T-helper 2 cell treated with Interferon-gamma antibody and Interleukin-4, amounts not matched to agents 100 ng/mL and 5 ng/mL, for 36 hours (primary cell): Measurements from ENCODE around the gene RHBDL1. TPM values are rescaled to one million over a fixed set of nuclear protein-coding genes. Genes with fewer than 3 reads are reported as not detected.
"Not testable (repeated sequence)": the region's sequence is repeated elsewhere in the genome, so short reads cannot be mapped to it uniquely, and the experiment has no call there.

Source experiments
- intact Hi-C: fragments of 100-400 bp; cut with micrococcal nuclease; formaldehyde crosslinking; loops from one replicate; pipeline ENCODE4 v1.15.1; 2023
- total RNA-seq: library from RNA; stranded (reverse); gene quantifications from 2 replicates; pipeline ENCODE4 v1.2.3, GENCODE V29; 2022

RHBDL1 gene
- total RNA-seq, 1 donor from 2014 or later = 0.91 TPM

DNA sequence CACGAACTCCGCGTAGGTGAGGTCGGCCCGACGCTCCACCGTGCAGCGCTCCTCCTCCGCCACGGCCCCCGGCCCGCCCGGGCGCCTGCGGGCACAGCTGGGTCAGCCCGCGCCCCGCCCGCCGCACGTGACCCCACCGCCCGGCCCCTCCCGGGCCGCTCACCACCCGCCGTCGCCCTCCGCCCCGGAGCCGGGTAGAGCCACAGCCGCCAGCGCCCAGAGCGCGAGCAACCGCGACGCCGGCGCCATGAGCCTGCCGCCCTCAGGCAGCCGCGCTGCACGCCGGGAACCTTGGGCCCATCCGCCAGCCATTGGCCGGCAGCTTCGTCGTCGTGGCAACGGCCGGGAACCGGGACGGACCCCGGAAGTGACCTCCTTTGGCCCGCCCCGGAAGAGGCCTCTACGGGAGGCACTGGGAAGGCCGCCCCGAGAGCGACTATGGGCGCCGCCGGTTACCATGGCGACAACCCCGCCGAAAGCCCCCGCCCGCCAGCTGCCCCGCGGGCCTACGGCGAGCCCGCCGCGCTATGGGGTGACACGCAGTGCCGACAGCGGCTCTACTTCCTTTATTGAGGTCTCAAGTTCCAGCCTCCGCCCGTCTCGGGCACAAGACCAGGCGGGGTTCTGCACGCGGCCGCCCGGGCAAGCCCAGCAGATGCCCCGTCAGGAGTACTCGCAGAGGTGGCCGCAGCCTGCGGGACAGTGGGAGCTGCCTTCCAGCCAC is 8.8 kb downstream of the RHBDL1 start, which contains the start of gene JMJD8:
Gene JMJD8 (minus strand): TSS at position 264 of the 724 bp plus-strand sequence. CDS start 15 bp downstream, at position 249.
- intact Hi-C loops = loop anchor here (1.0 kb wide), 1 partner anchor 48 kb away; the partner anchor contains the start of gene METTL26

DNA sequence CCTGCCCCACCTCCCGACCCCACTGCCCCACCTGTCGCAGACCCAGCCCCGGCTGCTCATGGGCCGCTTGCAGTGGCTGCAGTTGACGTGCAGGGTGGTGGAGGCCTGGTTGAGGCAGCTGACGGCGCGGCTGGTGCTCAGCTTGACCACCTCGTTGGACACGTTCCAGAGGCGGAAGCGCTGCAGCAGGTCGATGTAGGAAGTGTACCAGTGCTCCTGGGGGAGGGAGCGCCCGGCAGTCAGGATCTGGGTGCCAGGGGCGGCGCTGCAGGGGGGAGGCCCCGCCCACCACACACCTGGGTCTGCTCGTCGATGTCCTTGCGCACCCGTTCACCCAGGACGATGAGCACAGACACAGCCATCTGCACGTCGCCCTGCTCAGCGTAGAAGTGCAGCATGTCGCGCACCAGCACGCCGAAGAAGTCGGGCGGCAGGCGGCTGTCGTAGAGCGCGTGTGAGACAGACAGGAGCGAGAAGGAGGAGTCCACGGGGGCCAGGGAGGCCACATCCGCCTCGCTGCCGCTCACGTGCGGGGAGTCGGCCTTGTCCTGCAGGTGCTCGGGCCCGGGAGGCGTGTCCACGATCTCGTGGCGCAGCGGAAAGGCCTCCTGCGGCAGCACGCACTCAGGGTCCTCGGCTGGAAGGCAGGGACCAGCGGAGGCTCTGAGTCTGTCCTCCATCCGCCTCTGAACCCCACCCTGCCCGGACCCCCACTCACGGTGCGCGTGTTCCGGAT is 9.7 kb downstream of the RHBDL1 start:
- intact Hi-C loops = loop anchor here (1.0 kb wide), 1 partner anchor 49 kb away; the partner anchor contains the start of gene METTL26

GRCh38 chr16:685967-686366 is 10.5 kb downstream of the RHBDL1 start:
- intact Hi-C loops = no loop called here

GRCh38 chr16:686459-687260 is 11.2 kb downstream of the RHBDL1 start:
- intact Hi-C loops = no loop called here

- intact Hi-C loops = no loop called here
Observed at GRCh38 chr16:687499-687898, 12.0 kb downstream of the RHBDL1 start.

GRCh38 chr16:689175-689897 is 13.9 kb downstream of the RHBDL1 start:
- intact Hi-C loops = no loop called here

GRCh38 chr16:691242-691641 is 15.8 kb downstream of the RHBDL1 start:
- intact Hi-C loops = not testable (repeated sequence)

- intact Hi-C loops = no loop called here
Observed at GRCh38 chr16:692356-693108, 17.1 kb downstream of the RHBDL1 start.

DNA sequence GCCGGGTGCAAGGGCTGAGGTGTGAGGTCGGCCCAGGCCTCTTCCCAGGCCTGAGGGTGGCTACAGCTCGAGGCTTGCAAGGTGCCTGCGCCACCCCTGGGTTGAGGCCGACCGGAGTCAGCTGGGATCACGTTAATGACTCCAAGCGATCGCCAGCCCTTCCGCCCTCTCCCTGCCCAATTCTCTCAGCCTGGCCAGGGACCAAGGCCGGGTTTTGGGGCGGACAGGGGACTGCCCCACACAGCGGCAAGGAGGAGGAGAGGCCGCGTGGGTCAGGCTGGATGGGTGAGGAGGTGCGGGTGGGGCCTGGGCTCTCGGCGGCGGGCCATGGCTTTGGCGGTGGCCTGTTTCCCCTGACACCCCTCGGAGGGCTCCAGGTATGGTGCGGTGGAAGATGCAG is 17.9 kb downstream of the RHBDL1 start:
- intact Hi-C loops = no loop called here

DNA sequence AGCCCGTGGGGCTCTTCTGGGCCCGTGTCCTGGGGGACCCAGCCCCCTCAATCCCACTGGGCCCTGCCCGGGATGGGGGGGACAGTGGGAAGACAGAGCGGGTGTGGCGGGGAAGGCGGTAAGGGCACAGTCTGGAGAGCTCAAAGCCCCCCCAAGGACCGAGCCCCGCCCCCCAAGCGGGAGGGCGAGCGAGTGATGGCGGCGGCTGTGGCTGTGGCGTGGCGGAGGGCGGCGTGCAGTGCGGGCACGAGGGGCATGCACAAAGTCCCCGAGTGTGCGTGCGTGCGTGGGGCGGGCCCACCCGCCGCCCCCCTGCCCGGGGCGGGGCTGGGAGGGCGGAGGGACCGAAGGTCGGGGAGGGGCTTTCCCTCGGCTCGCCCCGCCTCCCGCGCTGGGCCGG is 18.3 kb downstream of the RHBDL1 start:
- intact Hi-C loops = no loop called here

- intact Hi-C loops = no loop called here
Observed at GRCh38 chr16:694187-694862, 18.9 kb downstream of the RHBDL1 start.

GRCh38 chr16:694863-695354 is 19.4 kb downstream of the RHBDL1 start:
- intact Hi-C loops = no loop called here

- intact Hi-C loops = no loop called here
Observed at GRCh38 chr16:695355-696089, 20.1 kb downstream of the RHBDL1 start.

GRCh38 chr16:698911-699671 is 23.6 kb downstream of the RHBDL1 start:
- intact Hi-C loops = no loop called here

GRCh38 chr16:700684-701584 is 25.5 kb downstream of the RHBDL1 start:
- intact Hi-C loops = no loop called here

DNA sequence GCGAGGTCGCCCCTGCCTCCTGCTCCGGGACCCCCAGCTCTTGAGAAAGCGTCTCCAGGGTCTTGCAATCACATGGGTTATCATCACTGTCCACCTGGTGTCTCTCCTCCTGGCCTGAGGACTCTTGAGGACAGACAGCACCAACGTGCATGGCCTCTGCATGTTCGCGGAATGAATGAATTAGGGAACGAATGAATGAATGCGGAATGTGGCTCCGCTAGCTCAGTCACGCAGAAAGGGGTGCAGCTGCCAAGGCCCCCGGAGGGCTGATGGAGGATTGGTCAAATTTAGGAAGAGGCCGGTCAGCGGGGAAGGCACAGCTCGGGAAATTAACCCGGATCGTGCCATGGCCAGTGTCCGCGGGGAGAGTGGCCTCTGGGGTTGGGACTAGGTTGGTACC is 26.9 kb downstream of the RHBDL1 start:
- intact Hi-C loops = no loop called here

DNA sequence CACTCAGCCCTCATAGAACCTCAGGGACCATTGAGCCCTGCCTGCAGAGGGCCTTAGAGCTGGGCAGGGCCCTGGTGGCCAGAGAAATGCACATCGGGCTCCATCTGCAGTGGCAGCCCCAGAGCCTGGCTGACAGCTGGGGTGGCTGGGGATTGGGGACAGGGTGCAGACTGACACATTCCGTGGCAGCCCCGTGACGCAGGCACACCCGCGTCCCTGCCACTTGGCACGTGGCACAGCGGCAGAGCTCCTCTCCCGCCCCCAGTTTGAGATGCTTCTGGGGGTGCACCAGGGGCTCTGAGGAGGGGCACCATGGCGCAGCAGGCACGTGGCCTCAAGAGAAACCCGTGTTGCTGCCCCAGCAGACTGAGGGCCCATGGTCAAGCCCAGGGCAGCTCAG is 27.9 kb downstream of the RHBDL1 start:
- intact Hi-C loops = no loop called here
